ENCODE data around the gene SNED1.

SNED1 gene

GRCh38 chr2:241066171-241066892, 67.9 kb downstream of the SNED1 start:
- no peak for DNase-seq (ENCODE audit: low read depth in 3 of 3, low spot score in 1 of 3)

- no peak for DNase-seq (ENCODE audit: low read depth in 3 of 3, low spot score in 1 of 3)
Measured at GRCh38 chr2:241066893-241067341, 68.5 kb downstream of the SNED1 start.

- DNase-seq (ENCODE audit: low read depth in 3 of 3, low spot score in 1 of 3) = no peak
Measured at GRCh38 chr2:241067501-241068135, 69.2 kb downstream of the SNED1 start.

GRCh38 chr2:241068136-241068941, 69.9 kb downstream of the SNED1 start:
- no peak for DNase-seq (ENCODE audit: low read depth in 3 of 3, low spot score in 1 of 3)

- DNase-seq (ENCODE audit: low read depth in 3 of 3, low spot score in 1 of 3) = no peak
Measured at GRCh38 chr2:241068942-241069810, 70.8 kb downstream of the SNED1 start.

- no peak for DNase-seq (ENCODE audit: low read depth in 3 of 3, low spot score in 1 of 3)
Measured at GRCh38 chr2:241069821-241070281, 71.4 kb downstream of the SNED1 start.

- DNase-seq (ENCODE audit: low read depth in 3 of 3, low spot score in 1 of 3) = no peak
Measured at GRCh38 chr2:241070361-241070760, 71.9 kb downstream of the SNED1 start.

DNA sequence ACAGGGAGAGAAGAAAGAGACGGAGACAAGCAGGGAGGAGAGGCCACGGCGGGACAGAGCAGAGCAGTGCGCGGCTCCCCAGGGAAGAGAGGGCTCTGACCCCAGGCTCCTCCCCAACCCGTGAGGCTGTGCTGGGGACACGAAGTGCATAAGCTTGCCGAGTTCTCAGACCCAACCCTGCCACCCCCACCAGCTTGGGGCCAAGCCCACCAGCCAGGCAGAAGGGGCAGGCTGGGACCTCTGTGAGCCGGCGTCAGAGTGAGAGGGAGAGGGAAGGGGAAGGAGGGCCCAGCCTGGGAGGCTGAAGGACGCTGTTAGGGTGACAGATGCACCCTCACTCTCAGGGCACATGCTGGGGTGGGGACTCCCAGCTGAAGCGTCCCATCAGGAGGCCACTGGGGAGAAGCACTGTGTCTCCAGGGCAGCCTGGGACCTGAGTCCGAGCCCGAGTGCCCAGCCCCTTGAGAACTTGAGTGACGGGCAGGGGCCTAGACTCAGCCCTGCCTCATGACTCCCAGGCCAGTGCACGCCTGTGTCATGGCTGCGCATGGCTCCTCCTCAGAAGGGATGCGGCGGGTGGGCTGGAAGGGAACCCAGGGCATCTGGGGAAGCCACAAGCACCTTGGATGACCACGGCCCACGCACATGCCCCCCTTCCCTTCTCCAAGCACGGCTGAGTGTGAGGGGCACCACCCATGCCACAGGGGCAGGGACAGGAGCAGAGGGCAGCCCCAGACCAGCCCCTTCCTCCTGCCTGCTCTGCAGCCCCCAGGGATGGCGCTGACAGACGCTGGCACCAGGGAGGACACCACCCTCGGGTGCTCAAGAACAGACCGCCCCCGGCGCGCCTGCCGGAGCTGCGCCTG, 72.6 kb downstream of the SNED1 start:
- DNase-seq (ENCODE audit: low read depth in 3 of 3, low spot score in 1 of 3) = no peak

GRCh38 chr2:241071677-241072111, 73.3 kb downstream of the SNED1 start:
- no peak for DNase-seq (ENCODE audit: low read depth in 3 of 3, low spot score in 1 of 3)

- DNase-seq (ENCODE audit: low read depth in 3 of 3, low spot score in 1 of 3) = no peak
Measured at GRCh38 chr2:241072151-241072550, 73.7 kb downstream of the SNED1 start.

GRCh38 chr2:241072553-241073165, 74.2 kb downstream of the SNED1 start:
- no peak for DNase-seq (ENCODE audit: low read depth in 3 of 3, low spot score in 1 of 3)

DNA sequence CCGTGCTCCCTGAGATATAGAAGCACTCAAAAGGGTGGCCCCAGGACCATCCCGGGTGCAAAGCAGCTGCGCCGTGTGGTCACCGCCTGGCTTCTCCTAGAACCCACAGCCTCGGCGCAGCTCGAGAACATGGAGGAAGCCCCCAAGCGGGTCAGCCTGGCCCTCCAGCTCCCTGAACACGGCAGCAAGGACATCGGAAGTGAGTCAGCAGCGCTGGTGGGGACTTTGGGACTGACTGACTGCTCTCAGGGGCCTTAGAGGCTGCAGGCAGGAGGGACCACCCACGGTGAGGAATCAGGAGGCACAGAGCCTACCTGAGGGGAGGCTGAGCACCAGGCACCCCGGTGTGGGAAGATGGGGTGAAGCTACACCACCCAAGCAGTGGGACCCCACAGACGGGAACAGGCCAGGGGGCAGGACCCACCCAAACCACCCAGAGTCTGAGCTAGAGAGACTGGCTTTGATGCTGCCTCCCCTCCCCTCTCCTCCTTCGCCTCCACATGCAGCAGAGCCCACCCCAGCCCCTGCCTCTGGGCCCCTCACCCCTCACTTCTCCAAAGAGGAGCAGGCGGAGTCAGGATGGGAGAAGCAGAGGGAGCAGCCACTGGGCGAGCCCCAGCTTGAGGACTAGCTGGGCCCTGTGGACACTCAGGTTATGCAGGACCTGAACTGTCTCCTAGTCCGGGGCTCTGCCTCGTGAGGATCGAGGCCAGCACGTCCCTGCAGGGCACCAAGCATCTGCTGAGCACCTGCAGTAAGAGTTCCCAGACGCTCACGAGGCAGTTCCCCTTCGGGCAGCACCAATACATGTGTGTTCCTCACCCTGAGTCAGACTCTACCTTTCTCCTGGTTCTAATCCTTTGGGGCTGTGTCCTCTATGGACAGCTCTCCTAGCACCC, 75.0 kb downstream of the SNED1 start:
- no peak for DNase-seq (ENCODE audit: low read depth in 3 of 3, low spot score in 1 of 3)

DNA sequence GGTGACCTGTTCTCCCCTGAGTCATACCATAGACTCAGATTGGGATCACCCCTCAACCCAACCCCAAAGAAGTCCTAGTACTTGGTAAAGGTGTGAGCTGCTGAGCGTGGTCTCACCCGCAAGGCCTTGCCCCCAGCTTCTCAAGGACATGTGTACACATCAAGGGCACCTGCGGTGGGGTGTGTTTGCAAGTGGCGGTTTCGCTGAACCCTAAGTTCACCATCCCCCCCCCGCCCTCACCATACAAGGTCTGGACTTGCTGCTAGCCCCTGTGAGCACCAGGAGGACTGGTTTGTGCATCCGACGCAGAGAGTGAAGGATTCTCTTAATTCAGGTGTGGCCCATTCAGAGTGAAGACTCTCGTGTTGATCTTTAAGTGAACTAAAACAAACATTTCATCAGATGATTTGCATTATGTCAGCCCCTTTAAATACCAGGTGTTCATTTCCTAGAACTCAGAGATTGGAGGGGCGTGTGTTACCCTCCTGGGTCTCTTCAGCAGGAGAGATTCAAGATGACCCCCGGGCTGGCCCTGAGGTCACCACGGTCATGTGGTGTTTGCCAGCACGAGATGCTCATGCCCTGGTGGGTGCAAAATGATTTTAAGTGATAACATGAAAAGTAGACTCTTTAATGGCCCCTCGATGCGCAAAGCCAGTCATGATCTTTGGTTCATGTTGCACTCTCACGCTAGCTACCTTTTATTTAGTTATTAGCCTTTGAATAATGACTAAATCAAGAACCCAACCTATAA, 75.8 kb downstream of the SNED1 start:
- DNase-seq (ENCODE audit: low read depth in 3 of 3, low spot score in 1 of 3) = no peak

- no peak for DNase-seq (ENCODE audit: low read depth in 3 of 3, low spot score in 1 of 3)
Measured at GRCh38 chr2:241074901-241075540, 76.6 kb downstream of the SNED1 start.

GRCh38 chr2:241080405-241081189, 82.2 kb downstream of the SNED1 start:
- DNase-seq (ENCODE audit: low read depth in 3 of 3, low spot score in 1 of 3) = no peak

GRCh38 chr2:241081190-241081642, 82.8 kb downstream of the SNED1 start:
- no peak for DNase-seq (ENCODE audit: low read depth in 3 of 3, low spot score in 1 of 3)

Measured in stimulated activated CD4-positive, alpha-beta T cell treated with anti-CD3 and anti-CD28 coated beads, TNF-alpha, amount 100 ng/mL, for 1 hour (primary cell).